ENCODE measurements around the gene S100A16.
"Not testable (repeated sequence)": the region's sequence is repeated elsewhere in the genome, so short reads cannot be mapped to it uniquely, and the experiment has no call there.

Gene S100A16

DNA sequence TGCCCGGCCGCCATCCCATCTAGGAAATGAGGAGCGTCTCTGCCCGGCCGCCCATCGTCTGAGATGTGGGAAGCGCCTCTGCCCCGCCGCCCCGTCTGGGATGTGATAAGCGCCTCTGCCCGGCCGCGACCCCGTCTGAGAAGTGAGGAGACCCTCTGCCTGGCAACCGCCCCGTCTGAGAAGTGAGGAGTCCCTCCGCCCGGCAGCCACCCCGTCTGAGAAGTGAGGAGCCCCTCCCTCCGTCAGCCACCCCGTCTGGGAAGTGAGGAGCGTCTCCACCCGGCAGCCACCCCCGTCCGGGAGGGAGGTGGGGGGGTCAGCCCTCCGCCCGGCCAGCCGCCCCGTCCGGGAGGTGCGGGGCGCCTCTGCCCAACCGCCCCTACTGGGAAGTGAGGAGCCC is 30.1 kb downstream of the S100A16 start:
- not testable (repeated sequence) for DNase-seq

DNA sequence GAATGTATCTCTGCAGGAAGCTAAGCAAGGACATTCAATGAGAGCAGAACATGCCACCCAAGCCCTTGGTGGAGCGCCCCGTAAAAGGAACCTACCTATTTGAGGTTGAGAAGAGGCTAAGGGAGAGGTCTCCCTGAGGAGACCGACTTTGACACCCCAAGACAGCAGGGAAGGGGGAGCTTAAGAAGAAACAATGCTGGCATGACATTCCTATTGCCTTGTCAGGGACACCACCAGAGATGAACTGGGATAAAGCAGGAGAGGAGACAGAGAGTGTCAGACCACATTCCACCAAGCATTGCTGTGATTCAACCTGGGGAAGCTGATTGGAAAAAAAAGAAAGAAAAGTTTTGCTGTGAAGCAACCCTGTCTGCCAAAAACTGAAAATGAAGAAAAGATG is 34.0 kb downstream of the S100A16 start:
- DNase-seq: no peak

DNA sequence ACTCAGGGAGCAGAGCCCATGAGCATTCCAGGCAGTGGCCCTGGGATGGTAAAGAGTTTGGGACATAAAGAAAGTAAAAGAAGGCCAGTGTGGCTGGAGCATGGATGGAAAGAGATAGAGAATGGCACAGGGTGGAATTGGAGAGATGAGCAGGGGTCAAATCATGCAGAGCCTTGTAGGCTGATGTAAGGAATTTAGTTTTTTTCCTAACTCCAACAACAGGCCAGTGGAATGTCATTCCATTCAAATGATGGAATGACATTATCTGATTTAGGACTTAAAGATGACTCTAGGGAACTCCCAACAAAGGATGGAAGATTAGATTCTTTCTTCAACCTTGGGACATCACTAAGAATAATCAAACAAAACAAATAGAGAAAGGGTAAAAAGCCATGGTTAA is 34.4 kb downstream of the S100A16 start:
- DNase-seq: no peak

DNA sequence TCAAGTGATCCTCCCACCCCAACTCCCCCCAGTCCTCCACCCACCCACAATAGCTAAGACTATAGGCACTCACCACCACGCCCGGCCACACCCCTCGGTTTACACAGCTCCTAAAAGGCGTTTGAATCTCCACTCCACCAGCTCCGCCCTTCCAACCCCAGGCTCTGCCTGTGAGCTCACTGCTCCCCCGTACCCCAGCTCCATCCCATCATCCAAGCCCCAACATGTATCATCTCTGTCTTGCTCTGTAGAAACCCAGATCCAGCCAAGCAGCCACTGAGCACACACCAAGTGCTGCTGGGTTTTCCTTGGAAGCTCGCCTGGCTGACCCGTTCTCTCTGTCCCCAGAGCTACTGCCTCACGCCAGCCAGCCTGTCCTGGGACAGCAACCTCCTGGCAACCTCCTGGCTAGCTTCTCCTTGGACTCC is 35.3 kb downstream of the S100A16 start:
- no peak for DNase-seq

DNA sequence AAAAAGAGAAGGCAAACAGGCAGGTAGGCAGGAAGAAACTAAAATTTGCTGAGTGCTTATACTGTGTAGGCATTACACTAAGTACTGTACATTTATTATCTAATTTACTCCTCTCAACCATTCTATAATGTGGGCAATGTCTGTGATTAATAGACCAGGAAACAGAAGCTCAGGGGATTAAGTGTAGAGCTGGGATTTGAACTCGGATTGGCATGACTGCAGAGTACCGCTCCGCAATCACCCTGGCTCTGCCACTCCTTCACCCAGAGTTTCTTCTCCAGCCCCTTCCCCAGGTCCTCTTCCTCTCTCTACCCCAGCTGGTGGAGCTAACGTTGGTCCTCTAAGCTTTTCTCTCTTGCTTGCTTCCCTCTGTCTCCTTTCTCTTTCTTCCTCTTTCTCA is 35.8 kb downstream of the S100A16 start:
- DNase-seq: no peak

DNA sequence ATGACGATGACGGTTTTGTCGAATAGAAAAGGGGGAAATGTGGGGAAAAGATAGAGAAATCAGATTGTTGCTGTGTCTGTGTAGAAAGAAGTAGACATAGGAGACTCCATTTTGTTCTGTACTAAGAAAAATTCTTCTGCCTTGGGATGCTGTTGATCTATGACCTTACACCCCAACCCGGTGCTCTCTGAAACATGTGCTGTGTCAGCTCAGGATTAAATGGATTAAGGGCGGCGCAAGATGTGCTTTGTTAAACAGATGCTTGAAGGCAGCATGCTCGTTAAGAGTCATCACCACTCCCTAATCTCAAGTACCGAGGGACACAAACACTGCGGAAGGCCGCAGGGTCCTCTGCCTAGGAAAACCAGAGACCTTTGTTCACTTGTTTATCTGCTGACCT is 37.4 kb downstream of the S100A16 start:
- not testable (repeated sequence) for DNase-seq

DNA sequence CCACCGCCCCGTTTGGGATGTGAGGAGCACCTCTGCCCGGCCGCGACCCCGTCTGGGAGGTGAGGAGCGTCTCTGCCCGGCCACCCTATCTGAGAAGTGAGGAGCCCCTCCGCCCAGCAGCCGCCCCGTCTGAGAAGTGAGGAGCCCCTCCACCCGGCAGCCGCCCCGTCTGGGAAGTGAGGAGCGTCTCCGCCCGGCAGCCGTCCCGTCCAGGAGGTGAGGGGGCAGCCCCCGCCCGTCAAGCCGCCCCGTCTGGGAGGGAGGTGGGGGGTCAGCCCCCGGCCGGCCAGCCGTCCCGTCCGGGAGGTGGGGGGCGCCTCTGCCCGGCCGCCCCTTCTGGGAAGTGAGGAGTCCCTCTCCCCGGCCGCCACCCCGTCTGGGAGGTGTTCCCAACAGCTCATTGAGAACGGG is 37.9 kb downstream of the S100A16 start:
- not testable (repeated sequence) for DNase-seq

DNA sequence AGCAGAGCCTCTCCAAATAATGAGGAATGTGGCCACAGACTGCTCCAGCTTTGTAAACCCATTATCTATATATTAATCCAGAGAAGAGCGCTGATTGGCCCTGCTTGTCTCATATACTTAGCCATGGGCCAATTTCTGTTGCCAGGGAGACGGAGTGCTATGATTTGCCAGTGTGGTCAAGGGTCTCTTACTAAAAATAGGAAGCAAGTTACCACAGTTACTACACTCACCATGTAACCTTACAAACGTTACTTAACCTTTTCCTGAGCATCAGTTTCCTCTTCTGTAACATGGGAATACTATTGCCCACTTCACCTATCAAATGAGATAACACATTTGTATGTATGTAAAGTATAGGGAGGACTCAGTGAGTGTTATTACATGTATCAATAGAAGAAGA is 39.6 kb downstream of the S100A16 start:
- DNase-seq: no peak

DNA sequence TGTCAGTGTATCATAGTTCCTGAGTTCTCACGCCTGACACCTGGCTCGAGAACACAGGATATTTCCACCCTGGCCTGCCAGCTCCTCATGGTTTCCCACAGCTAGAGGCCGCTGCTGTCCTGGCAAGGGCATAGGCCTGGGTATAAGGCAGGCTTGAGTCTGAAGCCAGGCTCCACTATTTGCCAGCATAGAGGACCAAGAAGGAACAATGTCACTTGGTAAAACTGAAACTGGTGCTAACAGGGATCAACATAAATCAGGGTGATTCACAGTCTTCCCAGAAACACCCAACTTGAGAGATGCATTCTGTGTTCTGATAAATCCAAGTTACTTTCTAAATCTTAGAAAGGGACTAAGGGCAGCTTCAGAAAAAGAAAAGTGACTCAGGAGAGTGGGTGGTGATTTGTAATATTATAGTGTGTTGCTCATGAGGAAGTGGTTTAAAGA is 40.3 kb downstream of the S100A16 start:
- no peak for DNase-seq

DNA sequence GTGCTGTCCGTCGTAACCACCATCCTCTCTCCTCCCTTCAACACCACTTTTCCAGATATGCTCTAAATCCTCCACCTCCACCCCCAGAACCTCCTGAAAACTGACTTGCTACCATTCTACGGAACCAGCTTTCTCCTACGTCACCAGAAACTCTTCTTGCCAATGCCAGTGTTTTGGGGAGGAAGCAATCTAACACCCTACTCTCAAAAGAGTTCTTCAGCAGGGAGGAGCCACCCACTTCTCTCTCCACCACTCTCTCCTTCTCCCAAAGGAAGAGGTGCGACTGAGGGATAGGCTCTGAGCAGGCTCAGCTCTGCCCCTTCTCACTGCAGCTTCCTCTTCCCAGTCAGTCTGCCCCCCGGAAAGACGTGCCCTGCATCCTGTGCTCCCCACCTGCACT is 41.2 kb downstream of the S100A16 start:
- DNase-seq: no peak

DNA sequence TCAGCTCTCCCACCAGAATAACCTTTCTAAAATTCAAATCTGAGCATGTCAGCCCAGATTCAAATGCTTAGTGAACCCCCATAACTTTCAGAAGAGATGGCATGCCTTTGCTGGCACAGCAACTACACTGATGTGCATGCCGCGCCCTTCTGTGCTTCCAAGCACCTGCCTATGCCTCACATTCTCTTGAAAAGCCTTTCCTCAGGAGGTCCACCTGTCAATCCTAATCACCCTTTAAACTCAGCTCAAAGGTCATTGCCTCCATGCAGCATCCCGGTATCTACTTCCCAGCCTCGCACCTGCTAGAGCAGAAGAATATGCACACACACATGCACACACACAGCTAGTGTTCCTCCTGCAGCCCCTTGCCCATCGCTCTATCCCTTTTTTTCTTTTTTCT is 42.1 kb downstream of the S100A16 start:
- DNase-seq: no peak

DNA sequence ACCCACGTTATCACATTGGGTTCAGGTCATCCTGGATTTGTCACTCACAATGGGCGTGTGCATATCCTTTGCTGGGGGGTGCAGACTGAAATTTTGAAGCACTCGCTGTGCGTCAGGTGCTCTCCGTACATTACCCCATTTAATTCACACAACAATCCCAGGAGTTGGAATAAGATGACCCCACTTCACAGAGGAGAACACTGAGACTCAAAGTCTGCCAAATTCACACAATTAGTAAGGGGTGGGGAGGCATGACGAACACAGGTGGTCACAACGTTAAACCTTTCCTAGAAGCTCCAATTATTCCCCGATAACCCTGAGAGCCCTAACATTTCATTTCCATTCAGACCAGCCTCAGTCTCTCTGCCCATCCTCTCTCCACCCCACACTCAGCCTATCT is 43.5 kb downstream of the S100A16 start:
- DNase-seq: no peak

DNA sequence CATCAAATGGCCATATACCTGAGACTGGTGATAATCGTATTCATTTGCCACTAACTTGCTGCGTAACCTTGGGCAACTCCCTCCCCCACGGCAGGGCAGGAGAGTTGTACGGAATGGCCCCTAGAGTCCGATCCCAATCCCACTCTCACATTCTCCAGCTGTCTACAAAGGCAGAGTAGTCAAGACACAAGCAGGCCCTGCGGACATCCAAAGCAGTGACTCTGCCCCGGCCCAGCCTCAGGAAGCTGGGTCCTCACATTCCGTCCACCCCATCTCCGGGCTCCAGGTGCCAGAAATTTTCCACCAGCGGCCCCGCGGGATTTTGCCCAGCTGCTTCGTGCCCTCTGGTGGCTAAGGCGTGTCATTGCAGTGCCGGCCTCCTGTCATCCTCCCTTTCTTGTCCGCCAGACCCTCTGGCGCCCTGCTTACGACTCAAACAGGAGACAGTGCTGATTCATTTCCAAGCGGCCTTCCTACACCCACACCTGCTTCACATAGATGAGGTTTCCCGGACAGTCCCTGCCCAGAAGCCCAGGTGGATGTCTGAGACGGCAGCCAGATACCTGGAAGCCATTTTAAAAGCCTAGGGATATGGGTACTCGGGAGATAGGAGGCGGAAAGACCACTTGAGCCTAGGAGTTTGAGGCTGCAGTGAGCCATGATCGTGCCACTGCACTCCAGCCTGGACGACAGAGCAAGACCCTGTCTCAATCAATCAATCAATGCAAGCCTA is 44.4 kb downstream of the S100A16 start:
- peak; percentile 92 for DNase-seq

DNA sequence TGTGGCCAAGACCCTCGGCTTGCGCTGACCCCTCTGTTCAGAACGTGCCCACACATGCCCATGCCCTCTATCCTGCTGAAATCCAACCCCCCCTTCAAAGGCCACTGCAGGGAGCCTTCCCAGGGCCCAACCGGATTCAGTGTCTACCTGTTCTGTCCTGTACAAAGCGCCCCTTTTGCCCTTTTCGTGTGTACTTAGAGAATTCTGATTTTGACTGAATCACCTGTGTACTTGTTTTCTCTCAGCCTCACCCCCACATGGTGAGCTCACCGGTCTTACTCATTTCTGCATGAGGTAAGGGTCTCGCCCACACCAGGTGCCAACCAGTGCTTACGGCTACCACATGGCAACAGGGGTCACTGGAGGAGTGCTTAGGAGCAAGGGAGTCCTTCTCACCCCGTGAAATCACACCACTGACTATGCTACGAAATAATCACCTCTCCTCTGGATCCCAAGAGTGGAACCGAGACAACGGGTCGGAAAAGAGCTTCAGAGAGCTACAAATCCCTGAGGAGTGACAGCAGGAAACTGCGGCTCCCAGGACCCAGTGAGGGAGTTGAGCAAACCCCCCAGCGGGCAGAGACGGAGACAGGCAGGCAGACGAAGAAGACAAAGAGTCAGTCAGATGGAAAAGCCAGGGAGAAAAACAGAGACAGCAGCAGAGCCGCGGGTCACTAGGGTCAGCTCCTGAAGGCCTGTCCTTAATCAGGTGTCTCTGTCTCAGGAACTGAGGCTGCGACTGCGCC is 45.1 kb downstream of the S100A16 start:
- peak; percentile 78 for DNase-seq

DNA sequence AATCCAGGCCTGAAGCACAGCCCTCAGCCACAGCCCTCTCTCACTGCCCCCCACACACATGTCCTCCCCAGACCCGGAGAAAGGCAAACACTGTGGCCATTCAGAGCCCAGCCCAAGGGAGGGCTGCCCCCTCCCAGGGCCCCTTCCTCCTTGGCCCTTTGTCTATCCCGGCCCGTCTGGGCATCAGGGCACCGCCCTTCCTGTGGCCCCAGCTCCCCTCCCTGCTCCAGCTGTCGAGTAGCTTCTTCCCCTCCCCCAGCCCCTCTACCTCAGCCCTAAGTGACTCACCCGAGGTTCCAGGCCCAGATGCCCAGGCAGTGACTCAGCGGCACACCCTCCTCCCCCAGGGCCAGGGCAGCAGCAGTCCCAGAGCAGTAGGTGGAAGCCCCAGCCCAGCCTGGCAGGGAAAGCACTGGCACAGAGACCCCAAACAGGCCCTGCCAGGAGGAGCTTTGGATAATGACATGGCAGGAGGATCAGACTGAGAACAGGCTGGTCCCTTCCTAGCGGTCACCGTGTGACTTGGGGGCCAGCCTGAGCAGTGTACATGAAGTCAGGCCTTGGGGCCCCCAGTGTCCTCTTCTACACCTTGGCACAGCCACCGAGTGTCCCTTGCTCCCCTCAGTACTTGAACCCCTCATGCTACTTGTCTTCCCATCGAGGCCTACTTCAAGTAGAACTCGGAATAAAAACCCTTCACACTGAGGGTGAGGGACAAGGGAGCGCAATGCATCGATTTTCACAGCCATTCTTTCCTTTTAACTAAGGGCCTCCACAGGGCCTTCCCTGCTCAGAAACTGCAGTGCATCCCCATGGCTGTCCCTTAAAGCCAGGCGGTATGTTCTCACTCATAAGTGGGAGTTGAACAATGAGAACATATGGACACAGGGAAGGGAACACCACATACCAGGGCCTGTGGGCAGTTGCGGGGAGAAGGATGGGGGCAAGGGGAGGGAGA is 46.2 kb downstream of the S100A16 start:
- DNase-seq: peak; percentile 95

DNA sequence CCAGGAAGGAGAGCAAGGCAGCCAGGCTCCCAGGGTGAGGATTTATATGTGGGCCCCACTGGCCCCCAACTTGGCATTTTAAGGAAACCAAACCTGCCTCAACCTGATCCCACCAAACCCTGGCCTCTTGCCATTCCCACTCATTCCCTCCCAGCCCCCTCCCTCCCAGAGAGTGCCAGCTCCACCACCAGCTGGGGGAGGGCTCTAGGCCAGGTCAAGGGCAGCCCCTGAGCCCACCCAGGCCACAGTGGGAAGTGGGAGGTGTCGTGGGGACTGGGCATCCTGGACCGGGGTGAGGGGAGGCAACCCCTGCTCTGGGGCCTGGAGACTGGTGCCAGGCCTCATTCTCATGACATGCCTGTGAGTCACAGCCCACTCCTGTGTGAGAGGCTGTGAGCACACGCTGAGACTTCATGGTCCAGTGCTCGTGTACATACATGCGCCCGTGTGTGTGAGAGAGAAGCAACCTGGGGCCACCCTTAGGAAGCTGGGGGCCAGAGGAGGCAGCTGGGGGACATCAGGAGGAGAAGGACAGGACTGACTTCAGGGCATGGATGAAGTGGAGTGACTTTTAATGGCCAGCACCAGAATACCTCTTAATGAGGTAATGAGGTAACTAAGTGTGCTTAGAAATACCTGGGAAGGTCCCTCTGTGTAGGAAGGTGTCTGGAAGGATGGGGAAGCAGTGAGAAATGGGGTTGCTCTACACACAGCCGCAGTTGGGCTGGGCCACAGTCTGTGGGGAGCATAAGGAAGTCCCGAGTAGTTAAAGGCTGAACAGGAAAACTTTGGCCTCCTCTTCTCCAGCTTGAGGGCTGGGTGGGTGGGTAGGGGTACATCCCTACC is 47.2 kb downstream of the S100A16 start, which contains the start of gene S100A2:
Gene S100A2 (minus strand): TSS at position 316 of the 846 bp plus-strand sequence. CDS start 1,967 bp downstream, outside the sequence.
- peak; percentile 70 for DNase-seq

DNA sequence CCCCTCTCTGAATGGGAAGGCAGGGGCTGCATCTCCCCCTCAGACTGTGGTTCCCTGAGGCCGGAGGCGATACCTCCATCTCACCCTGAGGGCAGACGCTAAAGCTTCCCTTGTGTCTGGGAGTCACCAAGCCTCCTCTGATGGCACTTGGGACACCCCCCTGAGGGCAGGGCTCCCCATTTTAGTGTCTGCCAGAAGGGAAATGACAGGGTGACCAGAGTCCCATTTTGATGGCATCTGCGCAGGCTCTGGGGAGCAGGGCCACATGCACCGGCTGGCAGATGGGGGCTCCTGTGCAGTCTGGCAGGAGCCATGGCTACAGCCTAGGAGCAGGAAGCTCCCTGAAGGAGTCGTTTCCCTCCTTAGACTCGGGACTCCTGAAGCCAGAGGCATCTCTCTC is 48.9 kb downstream of the S100A16 start:
- peak; percentile 16 for DNase-seq

DNA sequence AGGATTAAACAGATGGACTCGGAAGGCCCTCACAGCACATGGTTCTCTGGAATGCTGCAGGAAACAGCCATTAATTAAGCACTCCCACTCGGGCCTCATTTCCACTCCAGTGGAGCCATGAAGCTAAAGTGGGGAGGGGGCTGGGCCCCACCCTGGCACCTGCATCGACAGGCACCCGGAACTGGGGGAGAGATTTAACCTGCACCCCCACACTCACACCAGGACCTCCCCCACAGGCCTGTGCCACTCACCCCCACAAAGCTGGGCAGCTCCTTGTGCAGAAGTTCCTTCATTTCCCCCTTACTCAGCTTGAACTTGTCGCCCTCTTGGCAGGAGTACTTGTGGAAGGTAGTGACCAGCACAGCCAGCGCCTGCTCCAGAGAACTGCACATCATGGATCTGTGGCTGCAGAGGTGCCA is 49.4 kb downstream of the S100A16 start:
- DNase-seq: peak; percentile 19

DNA sequence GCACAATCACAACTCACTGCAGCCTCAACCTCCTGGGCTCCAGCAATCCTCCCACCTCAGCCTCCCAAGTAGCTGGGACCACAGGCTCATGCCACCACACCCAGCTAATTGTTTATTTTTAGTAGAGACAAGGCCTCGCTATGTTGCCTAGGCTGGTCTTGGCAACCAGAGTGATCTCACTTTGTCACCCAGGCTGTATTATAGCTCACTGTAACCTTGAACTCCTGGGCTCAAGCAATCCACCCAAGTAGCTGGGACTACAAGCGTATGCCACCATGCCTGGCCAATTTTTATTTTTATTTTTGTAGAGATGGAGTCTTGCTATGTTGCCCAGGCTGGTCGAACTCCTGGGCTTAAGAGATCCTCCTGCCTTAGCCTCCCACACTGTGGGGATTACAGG is 50.9 kb downstream of the S100A16 start:
- not testable (repeated sequence) for DNase-seq

DNA sequence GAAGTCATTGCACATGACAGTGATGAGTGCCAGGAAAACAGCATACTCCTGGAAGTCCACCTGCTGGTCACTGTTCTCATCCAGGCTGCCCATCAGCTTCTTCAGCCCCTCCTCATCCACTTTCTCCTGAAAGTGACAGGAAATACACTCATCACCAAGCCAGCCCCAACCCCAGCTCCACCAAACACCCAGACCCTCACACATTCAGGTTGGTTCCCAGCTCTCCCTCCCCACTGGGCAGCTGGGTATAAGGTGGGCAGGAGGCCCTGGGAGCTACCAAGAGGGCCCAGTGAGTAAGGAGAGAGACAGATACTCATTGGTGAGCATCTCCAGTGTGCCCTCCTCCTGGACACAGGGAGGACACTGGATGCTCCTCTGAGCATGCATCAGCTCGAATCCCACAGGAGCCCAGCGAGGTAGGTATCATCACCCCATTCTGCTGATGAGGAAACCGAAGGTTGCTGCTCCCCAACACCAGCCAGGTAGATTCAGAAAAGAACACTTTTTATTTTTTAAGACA is 51.4 kb downstream of the S100A16 start:
- DNase-seq: no peak

DNA sequence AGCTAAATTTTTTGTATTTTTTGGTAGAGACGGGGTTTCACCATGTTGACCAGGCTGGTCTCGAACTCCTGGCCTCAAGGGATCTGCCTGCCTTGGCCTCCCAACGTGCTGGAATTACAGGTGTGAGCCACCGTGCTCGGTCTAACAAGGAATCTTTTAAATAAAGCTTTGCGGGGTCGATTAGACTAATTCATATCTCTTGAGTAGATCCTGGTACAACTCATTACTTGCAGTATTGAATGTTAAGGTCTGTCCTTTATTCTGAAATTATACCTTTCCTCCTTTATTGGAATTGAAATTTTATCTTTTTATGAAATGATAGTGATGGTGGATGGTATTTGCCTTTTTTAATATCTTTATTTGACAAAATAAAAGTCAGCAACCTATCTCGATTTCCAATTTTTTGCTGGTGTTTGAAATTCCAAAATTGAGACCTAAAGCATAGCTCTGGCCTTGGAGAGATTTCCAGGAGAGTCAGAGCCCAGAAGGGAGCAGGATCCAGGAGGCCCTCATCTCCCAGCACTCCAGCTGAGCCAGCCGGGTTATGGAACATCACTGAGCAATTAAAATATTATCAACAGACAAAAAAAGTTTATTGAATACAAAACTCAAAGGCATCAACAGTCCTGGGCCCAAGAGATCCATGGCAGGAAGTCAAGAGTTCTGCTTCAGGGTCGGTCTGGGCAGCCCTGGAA is 52.0 kb downstream of the S100A16 start:
- DNase-seq: no peak

Data from NCI-H2171 treated with DMSO at 0.1 percent for 48 hours (cell line).